Activated CD8-positive, alpha-beta T cell treated with anti-CD3 and anti-CD28 coated beads for 36 hours (primary cell): ENCODE results near the gene MS4A6A. TPM values are rescaled to one million over a fixed set of nuclear protein-coding genes. Genes with fewer than 3 reads are reported as not detected.

Experiments used
- ATAC-seq: fragments of 200-7000 bp; cut with Tn5 transposase; one replicate; pipeline ENCODE4 v1.10.0; 2021; ENCODE audit warnings: mild to moderate bottlenecking, moderate library complexity
- CTCF ChIA-PET: fragments of 350-600 bp; sonication (Branson Sonifier 250); formaldehyde crosslinking; loops from one replicate; lab custom pipeline; 2021; ENCODE audit warnings: antibody characterized with exemption; lab: Charles Lee
- POLR2A ChIA-PET: fragments of 350-600 bp; sonication (Branson Sonifier 250); formaldehyde crosslinking; loops from one replicate; lab custom pipeline; 2021; ENCODE audit warnings: antibody characterized with exemption; lab: Charles Lee
- DNase-seq: peaks from one replicate; pipeline ENCODE4 v3.0.0-alpha.2; 2020
- H3K27ac Mint-ChIP-seq: one replicate; pipeline ENCODE4 v1.8.0; 2021; ENCODE audit warnings: mild to moderate bottlenecking, mixed read lengths
- H3K27me3 Mint-ChIP-seq: one replicate; pipeline ENCODE4 v1.8.0; 2021; ENCODE audit warnings: mixed read lengths
- H3K36me3 Mint-ChIP-seq: one replicate; pipeline ENCODE4 v1.8.0; 2021; ENCODE audit warnings: low read depth, mixed read lengths
- H3K4me1 Mint-ChIP-seq: one replicate; pipeline ENCODE4 v1.8.0; 2021; ENCODE audit warnings: low read depth, mixed read lengths
- H3K4me3 Mint-ChIP-seq: one replicate; pipeline ENCODE4 v1.8.0; 2021; ENCODE audit warnings: mild to moderate bottlenecking, moderate library complexity, mixed read lengths
- H3K9me3 Mint-ChIP-seq: one replicate; pipeline ENCODE4 v1.8.0; 2021; ENCODE audit warnings: mixed read lengths
- intact Hi-C: fragments of 100-400 bp; cut with micrococcal nuclease; formaldehyde crosslinking; loops from one replicate; pipeline ENCODE4 v1.10.0; 2022
- total RNA-seq, 2 experiments: library from RNA; stranded (reverse); gene quantifications; one replicate each; pipeline ENCODE4 v1.2.3, GENCODE V29; 2021
- TF ChIP-seq, protein P1 (sequence below): fragments of 200-600 bp; IDR thresholded peaks from one replicate; pipeline ENCODE4 v1.8.0; 2022; ENCODE audit warnings: antibody characterized with exemption, mild to moderate bottlenecking

The MS4A6A gene
- total RNA-seq, 2 experiments from 2014 or later, result not detected

DNA sequence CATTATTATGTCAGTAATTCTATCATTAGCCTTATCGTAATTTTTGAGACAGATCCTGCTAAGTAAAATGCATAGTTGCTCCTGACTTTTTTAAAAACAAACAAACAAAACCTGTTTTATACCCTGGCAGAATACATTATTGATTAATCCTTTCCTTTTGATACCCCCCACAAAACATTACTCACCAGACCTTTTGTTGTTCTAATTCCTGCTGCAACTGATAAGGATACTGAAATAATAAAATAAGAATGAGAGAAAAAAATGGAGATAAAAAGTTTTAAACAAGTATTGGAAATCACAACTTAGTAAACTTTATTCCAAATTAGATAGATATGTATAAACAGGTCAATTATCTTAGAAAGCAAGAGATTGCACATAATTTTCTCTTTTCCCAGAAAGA is 31.5 kb upstream of the MS4A6A start:
- TF ChIP-seq, protein P1, sequence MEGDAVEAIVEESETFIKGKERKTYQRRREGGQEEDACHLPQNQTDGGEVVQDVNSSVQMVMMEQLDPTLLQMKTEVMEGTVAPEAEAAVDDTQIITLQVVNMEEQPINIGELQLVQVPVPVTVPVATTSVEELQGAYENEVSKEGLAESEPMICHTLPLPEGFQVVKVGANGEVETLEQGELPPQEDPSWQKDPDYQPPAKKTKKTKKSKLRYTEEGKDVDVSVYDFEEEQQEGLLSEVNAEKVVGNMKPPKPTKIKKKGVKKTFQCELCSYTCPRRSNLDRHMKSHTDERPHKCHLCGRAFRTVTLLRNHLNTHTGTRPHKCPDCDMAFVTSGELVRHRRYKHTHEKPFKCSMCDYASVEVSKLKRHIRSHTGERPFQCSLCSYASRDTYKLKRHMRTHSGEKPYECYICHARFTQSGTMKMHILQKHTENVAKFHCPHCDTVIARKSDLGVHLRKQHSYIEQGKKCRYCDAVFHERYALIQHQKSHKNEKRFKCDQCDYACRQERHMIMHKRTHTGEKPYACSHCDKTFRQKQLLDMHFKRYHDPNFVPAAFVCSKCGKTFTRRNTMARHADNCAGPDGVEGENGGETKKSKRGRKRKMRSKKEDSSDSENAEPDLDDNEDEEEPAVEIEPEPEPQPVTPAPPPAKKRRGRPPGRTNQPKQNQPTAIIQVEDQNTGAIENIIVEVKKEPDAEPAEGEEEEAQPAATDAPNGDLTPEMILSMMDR, result no peak
- ChIA-PET CTCF (no interaction called here), POLR2A (no interaction called here)
- Mint-ChIP-seq H3K36me3 (no peaks in the 10 kb centered on the region), H3K27ac (no peak overlapping the region), H3K9me3 (no peaks in the 10 kb centered on the region), H3K4me3 (no peak overlapping the region), H3K27me3 (peaks cover 18% of the 10 kb centered on the region), H3K4me1 (no peaks in the 10 kb centered on the region)
- intact Hi-C loops, result no loop called here
- DNase-seq (no peak), ATAC-seq (no peak)

DNA sequence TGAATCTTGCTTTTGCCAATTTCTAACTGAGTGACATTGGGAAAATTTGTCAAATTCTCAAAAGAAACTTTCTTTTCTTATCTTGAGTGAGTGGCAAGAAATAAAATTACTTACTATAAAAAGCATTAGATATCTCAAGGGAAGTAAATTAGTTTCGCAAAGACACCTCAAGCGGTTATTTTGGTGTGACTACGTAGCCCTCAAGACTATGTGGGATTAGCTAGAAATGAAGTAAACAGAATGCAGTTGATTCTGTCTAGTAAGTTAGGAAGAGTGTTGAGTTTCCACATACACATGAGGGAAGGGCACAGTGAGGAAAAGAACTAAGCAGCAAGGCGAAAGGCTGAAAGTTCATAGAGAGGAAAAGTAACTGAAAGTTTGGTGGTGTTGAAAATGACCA is 28.3 kb upstream of the MS4A6A start:
- H3K27me3 Mint-ChIP-seq, result peaks cover 22% of the 10 kb centered on the region
- H3K9me3 Mint-ChIP-seq, result no peaks in the 10 kb centered on the region
- ChIA-PET CTCF (no interaction called here), POLR2A (no interaction called here)
- ATAC-seq (no peak), DNase-seq (no peak)
- intact Hi-C loops, result no loop called here
- no peak overlapping the region for H3K4me3 Mint-ChIP-seq
- no peaks in the 10 kb centered on the region for H3K36me3 Mint-ChIP-seq
- peaks cover 10% of the 10 kb centered on the region for H3K4me1 Mint-ChIP-seq
- H3K27ac Mint-ChIP-seq, result no peak overlapping the region
- TF ChIP-seq, protein P1, result no peak

DNA sequence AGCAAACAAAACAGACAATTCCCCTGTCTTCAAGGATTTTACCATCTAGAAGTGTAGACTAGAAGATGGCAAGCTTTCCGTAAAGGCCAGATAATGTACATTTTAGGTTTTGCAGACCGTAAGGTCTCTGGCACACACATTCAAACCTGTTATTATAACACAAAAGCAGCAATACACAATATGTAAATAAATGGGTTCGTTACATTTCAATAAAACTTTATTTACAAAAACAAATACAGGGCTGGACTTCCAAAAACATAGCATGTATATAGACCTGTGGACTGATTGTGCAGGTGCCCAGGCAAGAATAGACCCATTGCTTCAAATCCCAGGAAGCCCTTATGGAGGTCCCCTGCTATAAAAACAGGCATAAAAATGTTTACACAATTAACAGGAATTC is 27.1 kb upstream of the MS4A6A start:
- Mint-ChIP-seq H3K4me1 (peaks cover 19% of the 10 kb centered on the region), H3K4me3 (no peak overlapping the region), H3K27me3 (peaks cover 19% of the 10 kb centered on the region), H3K9me3 (no peaks in the 10 kb centered on the region), H3K27ac (no peak overlapping the region), H3K36me3 (no peaks in the 10 kb centered on the region)
- DNase-seq (no peak), ATAC-seq (no peak)
- TF ChIP-seq, protein P1, result no peak
- intact Hi-C loops, result no loop called here
- POLR2A ChIA-PET, result no interaction called here
- CTCF ChIA-PET, result interaction anchor here (0.8 kb wide), 1 partner anchor 56 kb away, joined by 3 read pairs; no protein-coding TSS in a partner anchor

DNA sequence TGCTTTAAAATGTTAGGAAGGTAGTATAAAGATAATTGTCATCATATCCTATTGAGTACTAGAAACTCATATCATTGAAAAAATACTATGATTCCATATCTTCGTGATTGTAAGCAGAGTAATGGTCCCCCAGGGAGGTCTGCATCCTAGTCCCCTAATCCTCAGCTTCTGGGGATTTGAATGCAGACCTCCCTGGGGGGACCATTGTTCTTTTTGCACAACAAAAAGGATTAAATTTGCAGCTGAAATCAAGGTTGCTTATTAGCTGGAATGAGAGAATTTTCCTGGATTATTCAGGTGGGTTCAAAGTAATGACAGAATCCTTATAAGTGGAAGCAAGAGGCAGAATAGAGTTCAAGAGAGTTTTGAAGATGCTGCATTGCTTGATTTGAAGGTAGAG is 26.1 kb upstream of the MS4A6A start:
- ATAC-seq (no peak), DNase-seq (no peak)
- ChIA-PET CTCF (no interaction called here), POLR2A (no interaction called here)
- no peaks in the 10 kb centered on the region for H3K36me3 Mint-ChIP-seq
- H3K4me1 Mint-ChIP-seq, result peaks cover 25% of the 10 kb centered on the region
- H3K27ac Mint-ChIP-seq, result no peak overlapping the region
- H3K9me3 Mint-ChIP-seq, result no peaks in the 10 kb centered on the region
- H3K4me3 Mint-ChIP-seq, result no peak overlapping the region
- TF ChIP-seq, protein P1, result no peak
- intact Hi-C loops, result no loop called here
- H3K27me3 Mint-ChIP-seq, result peaks cover 21% of the 10 kb centered on the region

DNA sequence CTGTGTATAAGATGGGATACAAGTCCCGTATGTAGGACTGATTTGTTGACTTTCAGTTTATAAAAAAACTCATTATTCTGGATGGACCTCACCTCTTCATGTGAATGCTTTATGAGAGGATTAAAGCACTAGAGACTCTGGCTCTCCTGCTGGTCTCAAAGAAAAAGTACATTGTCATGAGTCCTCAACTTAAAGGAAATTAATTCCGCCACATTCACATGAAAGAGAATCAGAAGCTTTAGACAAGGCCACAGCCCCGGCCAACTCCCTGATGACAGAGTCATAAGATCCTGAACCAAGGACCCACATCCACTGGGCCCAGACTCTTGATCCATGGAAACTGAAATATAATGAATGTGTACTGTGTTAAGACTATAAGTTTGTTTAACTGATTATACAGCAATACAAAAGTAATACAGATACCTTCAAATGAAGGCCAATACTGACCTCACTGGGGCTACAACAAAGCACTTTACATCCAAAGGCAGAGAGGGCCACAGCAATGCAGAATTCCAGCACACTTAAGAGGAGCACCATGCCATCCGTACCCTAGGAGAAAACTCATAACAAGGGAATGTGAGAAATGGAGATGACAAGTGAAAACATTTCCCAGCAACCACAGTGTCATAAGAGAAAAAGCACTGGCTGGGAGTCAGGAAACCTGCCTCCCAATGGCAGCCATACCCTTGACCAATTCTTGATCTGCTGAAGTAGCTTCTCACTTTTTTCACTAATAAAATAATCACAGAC is 25.4 kb upstream of the MS4A6A start:
- Mint-ChIP-seq H3K4me1 (peaks cover 25% of the 10 kb centered on the region), H3K4me3 (no peak overlapping the region), H3K36me3 (no peaks in the 10 kb centered on the region), H3K27me3 (peaks cover 20% of the 10 kb centered on the region), H3K9me3 (no peaks in the 10 kb centered on the region), H3K27ac (no peak overlapping the region)
- ATAC-seq, result no peak
- ChIA-PET CTCF (no interaction called here), POLR2A (no interaction called here)
- DNase-seq, result no peak
- intact Hi-C loops, result no loop called here
- TF ChIP-seq, protein P1, result no peak
